Panc1 (cell line): ENCODE measurements around the gene RXFP4. TPM values are rescaled to one million over a fixed set of nuclear protein-coding genes. Genes with fewer than 3 reads are reported as not detected.

ENCODE experiments used
- ATAC-seq: fragments of 200-7000 bp; cut with Tn5 transposase; 2 replicates; pipeline ENCODE4 v1.9.1; 2020; ENCODE audit warnings: mild to moderate bottlenecking, moderate library complexity
- BruUV-seq: library from RNA; stranded (reverse); fragments of 400-500 nt; replicated peaks from 2 replicates; lab custom pipeline; 2021; lab: Mats Ljungman, UMichigan
- CTCF ChIA-PET: fragments of 300-600 bp; sonication (Branson Sonifier 250); formaldehyde crosslinking; loops from one replicate; lab custom pipeline; 2022; ENCODE audit warnings: antibody characterized with exemption; lab: Charles Lee
- POLR2A ChIA-PET: fragments of 300-600 bp; sonication (Branson Sonifier 250); formaldehyde crosslinking; loops from one replicate; lab custom pipeline; 2022; ENCODE audit warnings: antibody characterized with exemption; lab: Charles Lee
- DNase-seq: peaks from one replicate; pipeline ENCODE4 v3.0.0-alpha.2; 2010; ENCODE audit warnings: low read depth, low spot score
- H3K27ac ChIP-seq: 2 replicates; pipeline ENCODE4 v1.5.1; 2011; ENCODE audit warnings: mild to moderate bottlenecking, low read length, inconsistent platforms
- H3K27me3 ChIP-seq: fragments of 200-500 bp; sonication (Bioruptor generic); 2 replicates; pipeline ENCODE4 v1.6.0; 2014; ENCODE audit warnings: low read length, inconsistent platforms; ENCODE audit not compliant: control insufficient read depth, insufficient read depth
- H3K36me3 ChIP-seq: fragments of 200-500 bp; sonication (Bioruptor generic); 2 replicates; pipeline ENCODE4 v1.5.1; 2014; ENCODE audit warnings: inconsistent platforms, mild to moderate bottlenecking, low read length, moderate library complexity; ENCODE audit not compliant: control insufficient read depth, insufficient read depth
- H3K4me1 ChIP-seq: 2 replicates; pipeline ENCODE4 v1.5.1; 2011; ENCODE audit warnings: inconsistent platforms, mild to moderate bottlenecking, low read length, moderate library complexity; ENCODE audit not compliant: control insufficient read depth, insufficient read depth
- H3K4me3 ChIP-seq, 2 experiments: 2 replicates each; pipeline ENCODE4 v1.5.1; 2011 to 2012; ENCODE audit warnings: low read depth in 2 of 2, low read length in 2 of 2, mild to moderate bottlenecking in 2 of 2, inconsistent platforms in 1 of 2, moderate library complexity in 1 of 2
- H3K9me3 ChIP-seq: fragments of 200-500 bp; sonication (Bioruptor generic); 2 replicates; pipeline ENCODE4 v1.5.1; 2014; ENCODE audit warnings: low read depth, mild to moderate bottlenecking, inconsistent platforms, low read length, moderate library complexity; ENCODE audit not compliant: control insufficient read depth, insufficient read depth
- CTCF ChIP-seq: fragments of 450-650 bp; IDR thresholded peaks from 2 replicates; pipeline ENCODE4 v1.5.1; 2017; ENCODE audit warnings: mild to moderate bottlenecking
- POLR2AphosphoS5 ChIP-seq: IDR thresholded peaks from 2 replicates; pipeline ENCODE4 v1.6.1; 2012; ENCODE audit warnings: mild to moderate bottlenecking, low read depth, low read length, moderate library complexity
- REST ChIP-seq, 2 experiments: IDR thresholded peaks; 2 replicates each; pipeline ENCODE4 v1.6.1; 2011 to 2012; ENCODE audit warnings: low read depth in 2 of 2, control low read depth in 1 of 2, low read length in 1 of 2, mild to moderate bottlenecking in 1 of 2, moderate library complexity in 1 of 2; ENCODE audit not compliant: insufficient read depth in 1 of 2
- SIN3A ChIP-seq: IDR thresholded peaks from 2 replicates; pipeline ENCODE4 v1.6.1; 2012; ENCODE audit warnings: low read depth, mild to moderate bottlenecking, low read length, moderate library complexity, borderline replicate concordance; ENCODE audit not compliant: insufficient read depth
- TCF7L2 ChIP-seq: IDR thresholded peaks from 2 replicates; pipeline ENCODE4 v1.6.1; 2011; ENCODE audit warnings: mild to moderate bottlenecking, low read depth, low read length, inconsistent platforms
- in situ Hi-C: cut with HindIII; loops from 2 replicates; pipeline ENCODE4 v1.10.0; 2016; ENCODE audit warnings: low sequenced_read_pairs, low pct_unique_long_range_greater_than_20kb
- intact Hi-C: fragments of 100-400 bp; cut with micrococcal nuclease; formaldehyde crosslinking; loops from one replicate; pipeline ENCODE4 v1.10.0; 2022; ENCODE audit not compliant: unreplicated experiment
- total RNA-seq: library from RNA; stranded (reverse); gene quantifications from one replicate; pipeline ENCODE4 v1.2.1, GENCODE V29; 2021; ENCODE audit not compliant: unreplicated experiment

The RXFP4 gene
- total RNA-seq, 1 experiment from 2014 or later: 8.0 TPM

- no peaks in the 10 kb centered on the region for H3K9me3 ChIP-seq
- DNase-seq (no peak), ATAC-seq (no peak)
- H3K4me3 ChIP-seq: no peak overlapping the region
- intact Hi-C loops (no loop called here), in situ Hi-C loops (no loop called here)
- POLR2A ChIA-PET: interaction anchor here (0.9 kb wide), 1 partner anchor 15 kb away, joined by 4 read pairs; no protein-coding TSS in a partner anchor
- peaks cover 27% of the 10 kb centered on the region for H3K36me3 ChIP-seq
- no TSS peak for BruUV-seq
- no peaks in the 10 kb centered on the region for H3K27me3 ChIP-seq
- H3K27ac ChIP-seq: no peak overlapping the region
- no peak for TF ChIP-seq POLR2AphosphoS5
- TF ChIP-seq REST (IDR thresholded peaks at IDR 0.05; ENCODE audit: insufficient read depth in 1 of 2, low read depth in 2 of 2, low read length in 1 of 2): no peak
- no peak for TF ChIP-seq CTCF
- TF ChIP-seq TCF7L2: no peak
- TF ChIP-seq SIN3A: no peak
- peaks cover 14% of the 10 kb centered on the region for H3K4me1 ChIP-seq
- CTCF ChIA-PET: no interaction called here
Measured at GRCh38 chr1:155897746-155898145, 43.7 kb upstream of the RXFP4 start.

GRCh38 chr1:155898888-155899287 is 42.5 kb upstream of the RXFP4 start:
- intact Hi-C loops: no loop called here
- TF ChIP-seq TCF7L2 (no peak), POLR2AphosphoS5 (no peak), CTCF (no peak), SIN3A (no peak), REST (IDR thresholded peaks at IDR 0.05; ENCODE audit: insufficient read depth in 1 of 2, low read depth in 2 of 2, low read length in 1 of 2) (no peak)
- peaks cover 27% of the 10 kb centered on the region for H3K36me3 ChIP-seq
- DNase-seq: no peak
- CTCF ChIA-PET: no interaction called here
- POLR2A ChIA-PET: interaction anchor here (0.6 to 0.9 kb wide), 4 partner anchors 16 to 430 kb away, joined by 3 to 5 read pairs (median 4); no protein-coding TSS in a partner anchor
- ATAC-seq: no peak
- H3K27ac ChIP-seq: no peak overlapping the region
- H3K4me1 ChIP-seq: peaks cover 3% of the 10 kb centered on the region
- in situ Hi-C loops: no loop called here
- no peak overlapping the region for H3K4me3 ChIP-seq
- H3K27me3 ChIP-seq: no peaks in the 10 kb centered on the region
- H3K9me3 ChIP-seq: no peaks in the 10 kb centered on the region
- BruUV-seq: no TSS peak
